Measurements from ENCODE around the gene MARCO. TPM values are rescaled to one million over a fixed set of nuclear protein-coding genes. Genes with fewer than 3 reads are reported as not detected.

The MARCO gene
- total RNA-seq, 4 donors from 2014 or later = 0.91 to 6.7 (median 1.6) TPM

- TF ChIP-seq CTCF (IDR thresholded peaks at IDR 0.05) = no peak
- TF ChIP-seq POLR2A (IDR thresholded peaks at IDR 0.05) = no peak
- intact Hi-C loops (cut with DNase I; ENCODE audit: low total_unique reads) = no loop called here
- DNase-seq (ENCODE audit: low spot score in 2 of 2) = peak; percentile 7 to 62
- 56 to 65% methylated on average over 2 of the region's 2 CpGs for WGBS, 2 donors
- no peak overlapping the region for H3K4me3 ChIP-seq (ENCODE audit: low read depth, poor library complexity, severe bottlenecking)
These were observed 45.9 kb downstream of the MARCO start for GRCh38 chr2:118987886-118988285.

- no peak overlapping the region for H3K4me3 ChIP-seq (ENCODE audit: low read depth, poor library complexity, severe bottlenecking)
- intact Hi-C loops (cut with DNase I; ENCODE audit: low total_unique reads) = no loop called here
- peak; percentile 6 to 71 for DNase-seq (ENCODE audit: low spot score in 2 of 2)
- WGBS, 2 donors = 94% methylated on average over 5 of the region's 5 CpGs
- no peak for TF ChIP-seq POLR2A (IDR thresholded peaks at IDR 0.05)
These were observed 46.7 kb downstream of the MARCO start for GRCh38 chr2:118988706-118989105.

GRCh38 chr2:118989481-118989880, 47.5 kb downstream of the MARCO start:
- no peak overlapping the region for H3K4me3 ChIP-seq (ENCODE audit: low read depth, poor library complexity, severe bottlenecking)
- TF ChIP-seq CTCF (IDR thresholded peaks at IDR 0.05) = no peak
- TF ChIP-seq POLR2A (IDR thresholded peaks at IDR 0.05) = no peak
- peak in 1 of 2 donors; percentile 11 for DNase-seq (ENCODE audit: low spot score in 2 of 2)
- intact Hi-C loops (cut with DNase I; ENCODE audit: low total_unique reads) = no loop called here
- 15 to 24% methylated on average over 2 of the region's 2 CpGs for WGBS, 2 donors

GRCh38 chr2:118990757-118991545, 49.0 kb downstream of the MARCO start:
- no peak for TF ChIP-seq POLR2A (IDR thresholded peaks at IDR 0.05)
- no peak for TF ChIP-seq CTCF (IDR thresholded peaks at IDR 0.05)
- H3K4me3 ChIP-seq (ENCODE audit: low read depth, poor library complexity, severe bottlenecking) = no peak overlapping the region
- WGBS, 2 donors = 81 to 86% methylated on average over 10 of the region's 10 CpGs
- intact Hi-C loops (cut with DNase I; ENCODE audit: low total_unique reads) = loop anchor here (5.0 kb wide), 1 partner anchor 819 kb away; no protein-coding TSS in a partner anchor
- peak; percentile 6 to 63 for DNase-seq (ENCODE audit: low spot score in 2 of 2)

GRCh38 chr2:118991554-118991953, 49.6 kb downstream of the MARCO start:
- peak; percentile 1 to 71 for DNase-seq (ENCODE audit: low spot score in 2 of 2)
- no peak overlapping the region for H3K4me3 ChIP-seq (ENCODE audit: low read depth, poor library complexity, severe bottlenecking)
- intact Hi-C loops (cut with DNase I; ENCODE audit: low total_unique reads) = loop anchor here (5.0 kb wide), 1 partner anchor 819 kb away; no protein-coding TSS in a partner anchor
- TF ChIP-seq CTCF (IDR thresholded peaks at IDR 0.05) (no peak), POLR2A (IDR thresholded peaks at IDR 0.05) (no peak)
- 89 to 93% methylated on average over 1 of the region's 1 CpG for WGBS, 2 donors

- 59 to 67% methylated on average over 13 of the region's 13 CpGs for WGBS, 2 donors
- peak; percentile 2 to 58 for DNase-seq (ENCODE audit: low spot score in 2 of 2)
- no peak overlapping the region for H3K4me3 ChIP-seq (ENCODE audit: low read depth, poor library complexity, severe bottlenecking)
- intact Hi-C loops (cut with DNase I; ENCODE audit: low total_unique reads) = loop anchor here (5.0 kb wide), 1 partner anchor 821 kb away; no protein-coding TSS in a partner anchor
- no peak for TF ChIP-seq CTCF (IDR thresholded peaks at IDR 0.05)
- no peak for TF ChIP-seq POLR2A (IDR thresholded peaks at IDR 0.05)
These were observed 50.9 kb downstream of the MARCO start for GRCh38 chr2:118992740-118993391.

All from lower leg skin (tissue), 4 donors.